Activated CD4-positive, alpha-beta T cell treated with anti-CD3 and anti-CD28 coated beads, Interleukin-2, amount 50 U/mL, for 24 hours (primary cell): ENCODE measurements around the gene PAEP.
"Not testable (repeated sequence)": the region's sequence is repeated elsewhere in the genome, so short reads cannot be mapped to it uniquely, and the experiment has no call there.

ENCODE experiments used
- DNase-seq, 2 donors: peaks; one replicate each; pipeline ENCODE4 v3.0.0-alpha.2; 2020; ENCODE audit warnings: low read depth in 1 of 2, low spot score in 1 of 2

PAEP gene

DNA sequence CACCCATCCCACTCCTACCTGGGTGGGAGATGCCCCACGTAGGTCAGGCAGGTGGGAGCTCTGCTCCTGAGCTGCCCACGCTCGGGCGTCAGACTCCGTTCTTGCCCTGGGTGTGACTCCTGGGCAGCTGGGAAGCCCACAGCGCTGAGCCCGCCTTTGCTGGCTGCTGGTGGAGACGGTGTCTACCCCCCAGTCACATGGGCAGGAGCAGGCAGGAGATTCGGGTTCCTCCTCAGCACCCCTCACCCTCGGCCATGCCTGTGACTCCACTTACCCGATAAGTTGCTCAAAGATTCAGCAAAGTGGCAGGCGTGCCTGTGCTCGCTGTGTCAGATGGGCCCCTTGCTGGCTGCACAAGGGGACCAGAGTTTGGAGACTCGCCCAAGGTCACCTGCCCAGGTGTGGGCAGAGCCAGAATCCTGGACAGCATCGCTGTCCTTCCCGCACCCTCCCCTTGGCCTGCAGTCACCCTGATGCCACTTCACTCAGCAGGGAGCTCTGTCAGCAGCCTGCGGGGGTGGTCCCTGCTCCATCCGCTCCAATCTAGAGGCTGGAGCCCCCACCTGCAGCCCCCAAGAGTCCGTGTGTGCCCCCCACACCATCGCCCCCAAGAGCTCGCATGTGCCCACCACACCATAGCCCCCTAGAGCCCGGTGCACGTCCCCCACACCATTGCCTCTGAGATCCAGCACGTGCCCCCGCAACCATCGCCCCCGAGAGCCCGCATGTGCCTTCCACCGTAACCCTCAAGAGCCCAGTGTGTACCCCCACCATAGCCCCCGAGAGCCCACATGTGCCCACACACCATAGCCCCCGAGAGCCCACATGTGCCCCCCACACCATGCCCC, 36.1 kb upstream of the PAEP start:
- no peak for DNase-seq

DNA sequence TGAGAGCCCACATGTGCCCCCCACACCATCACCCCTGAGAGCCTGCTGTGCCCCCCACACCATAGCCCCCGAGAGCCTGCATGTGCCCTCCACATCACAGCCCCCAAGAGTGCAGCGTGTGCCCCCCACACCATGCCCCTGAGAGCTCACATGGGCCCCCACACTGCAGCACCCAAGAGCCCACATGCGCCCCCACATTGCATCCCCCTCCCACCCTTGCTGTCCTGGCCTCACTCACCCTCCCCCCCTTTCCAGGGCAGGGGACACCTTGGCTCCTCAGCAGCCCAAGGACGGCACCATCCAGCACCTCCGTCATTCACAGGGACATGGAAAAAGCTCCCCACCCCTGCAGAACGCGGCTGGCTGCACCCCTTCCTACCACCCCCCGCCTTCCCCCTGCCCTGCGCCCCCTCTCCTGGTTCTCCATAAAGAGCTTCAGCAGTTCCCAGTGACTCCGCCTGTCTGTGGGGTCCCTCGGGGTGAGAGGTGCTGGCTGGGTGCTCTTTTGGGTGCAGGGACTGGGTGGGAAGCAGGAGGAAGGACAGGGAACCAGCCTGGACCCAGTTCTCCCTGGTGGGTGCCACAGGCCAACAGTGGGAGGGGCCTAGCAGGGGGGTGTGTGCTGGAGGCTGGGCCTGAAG, 35.3 kb upstream of the PAEP start:
- no peak for DNase-seq

- DNase-seq, result no peak
Measured at GRCh38 chr9:135526730-135527571, 34.6 kb upstream of the PAEP start.

GRCh38 chr9:135528842-135529435, 32.6 kb upstream of the PAEP start:
- DNase-seq, result not testable (repeated sequence)

DNA sequence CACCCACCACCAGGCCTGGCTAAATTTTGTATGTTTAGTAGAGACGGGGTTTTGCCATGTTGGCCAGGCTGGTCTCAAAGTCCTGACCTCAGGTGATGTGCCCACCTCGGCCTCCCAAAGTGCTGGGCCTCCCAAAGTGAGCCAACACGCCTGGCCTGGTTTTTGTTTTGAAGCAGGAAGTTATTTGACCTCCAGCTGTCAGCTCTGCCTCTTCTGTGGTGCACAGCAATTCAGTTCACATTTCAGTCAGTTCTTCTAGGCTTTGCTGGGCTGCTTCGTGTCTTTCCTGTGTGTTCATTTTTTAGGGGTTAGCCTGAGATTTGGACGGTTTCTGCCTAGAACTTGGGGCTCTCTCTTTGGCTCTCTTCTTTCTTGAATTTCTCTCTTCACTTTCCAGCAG, 31.4 kb upstream of the PAEP start:
- DNase-seq, result no peak

GRCh38 chr9:135531096-135531495, 30.5 kb upstream of the PAEP start:
- no peak for DNase-seq

GRCh38 chr9:135533113-135533512, 28.4 kb upstream of the PAEP start:
- no peak for DNase-seq

GRCh38 chr9:135533674-135534073, 27.9 kb upstream of the PAEP start:
- DNase-seq, result no peak

DNA sequence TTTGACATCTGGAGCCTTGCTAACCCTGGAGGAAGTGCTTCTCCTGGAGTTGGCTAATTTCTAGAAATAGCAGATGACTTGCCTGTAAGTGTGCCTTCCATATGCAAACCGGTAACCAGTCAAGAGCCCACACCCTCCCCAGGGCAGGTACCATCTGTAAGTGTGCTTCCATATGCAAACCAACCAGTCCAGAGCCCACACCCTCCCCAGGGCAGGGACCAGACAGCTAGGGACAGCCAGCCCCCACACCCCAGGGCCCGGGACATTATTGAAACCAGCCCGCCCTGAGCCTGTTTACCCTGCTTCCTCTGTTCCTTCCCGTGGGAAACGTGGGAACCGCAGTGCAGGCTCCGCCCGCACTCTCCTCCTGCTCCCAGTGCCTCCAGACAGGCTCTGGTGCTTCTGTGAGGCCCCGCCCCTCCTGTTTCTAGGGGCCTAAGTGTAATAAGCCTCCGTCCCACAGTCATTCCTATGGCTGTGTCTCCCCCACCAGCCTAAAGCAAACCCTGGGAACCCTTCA, 27.3 kb upstream of the PAEP start:
- DNase-seq, result not testable (repeated sequence)

GRCh38 chr9:135534826-135535225, 26.7 kb upstream of the PAEP start:
- DNase-seq, result not testable (repeated sequence)

DNA sequence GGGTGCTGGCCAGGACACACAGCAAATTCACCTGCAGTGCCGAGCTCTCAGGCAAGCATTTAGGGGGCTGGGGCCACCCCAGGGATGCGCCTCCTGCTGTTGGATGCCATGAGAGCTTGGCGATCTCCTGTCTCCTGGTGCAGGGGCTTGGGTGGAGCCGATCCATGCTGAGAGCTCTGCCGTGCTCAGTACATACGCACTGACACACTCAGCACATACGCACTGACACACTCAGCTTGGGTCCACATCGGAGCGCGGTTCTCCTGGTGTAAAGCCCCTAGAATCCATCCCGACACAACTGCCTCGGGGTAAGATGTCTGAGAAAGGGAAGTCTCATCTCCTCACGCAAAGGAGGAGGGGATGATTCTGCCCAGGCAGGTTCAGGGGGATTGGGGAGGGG, 25.9 kb upstream of the PAEP start:
- not testable (repeated sequence) for DNase-seq

GRCh38 chr9:135536216-135536615, 25.3 kb upstream of the PAEP start:
- DNase-seq, result no peak

- not testable (repeated sequence) for DNase-seq
Measured at GRCh38 chr9:135543262-135543894, 18.2 kb upstream of the PAEP start.

GRCh38 chr9:135544981-135545635, 16.4 kb upstream of the PAEP start:
- no peak for DNase-seq

GRCh38 chr9:135545646-135546176, 15.8 kb upstream of the PAEP start, which contains the start of gene OBP2A:
Gene OBP2A, plus strand, starts transcription at chr9:135546126. Its CDS starts 55 bp downstream, at chr9:135546181.
- not testable (repeated sequence) for DNase-seq

DNA sequence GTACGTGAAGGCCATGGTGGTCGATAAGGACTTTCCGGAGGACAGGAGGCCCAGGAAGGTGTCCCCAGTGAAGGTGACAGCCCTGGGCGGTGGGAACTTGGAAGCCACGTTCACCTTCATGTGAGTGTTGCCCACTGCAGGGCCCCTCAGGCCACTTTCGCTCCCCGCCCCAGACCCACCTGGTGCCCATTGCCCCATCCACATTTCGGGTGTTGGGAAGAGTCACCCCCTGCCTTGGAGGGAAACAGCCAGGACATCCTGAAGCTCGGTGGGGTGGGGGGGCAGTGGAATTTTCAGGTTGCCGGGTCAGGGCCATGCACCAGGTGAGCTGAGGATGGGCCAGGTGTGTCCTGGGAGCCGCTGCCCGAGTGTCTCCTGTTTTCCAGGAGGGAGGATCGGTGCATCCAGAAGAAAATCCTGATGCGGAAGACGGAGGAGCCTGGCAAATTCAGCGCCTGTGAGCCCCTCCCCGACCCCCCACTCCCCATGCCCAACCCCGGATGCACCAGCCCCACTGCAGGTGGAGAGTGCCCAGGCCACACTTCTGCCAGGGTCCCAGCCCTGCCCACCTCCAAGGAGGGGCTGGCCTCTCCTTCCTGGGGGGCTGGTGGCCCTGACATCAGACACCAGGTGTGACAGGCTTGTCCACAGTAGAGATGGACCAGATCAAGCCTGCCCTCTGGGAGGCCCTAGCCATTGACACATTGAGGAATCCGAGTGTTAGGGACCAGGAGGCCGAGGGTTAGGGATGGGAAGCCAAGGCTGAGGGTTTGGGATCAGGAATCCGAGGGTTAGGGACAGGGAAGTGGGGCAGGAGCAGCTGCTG, 14.6 kb upstream of the PAEP start:
- DNase-seq, result not testable (repeated sequence)

DNA sequence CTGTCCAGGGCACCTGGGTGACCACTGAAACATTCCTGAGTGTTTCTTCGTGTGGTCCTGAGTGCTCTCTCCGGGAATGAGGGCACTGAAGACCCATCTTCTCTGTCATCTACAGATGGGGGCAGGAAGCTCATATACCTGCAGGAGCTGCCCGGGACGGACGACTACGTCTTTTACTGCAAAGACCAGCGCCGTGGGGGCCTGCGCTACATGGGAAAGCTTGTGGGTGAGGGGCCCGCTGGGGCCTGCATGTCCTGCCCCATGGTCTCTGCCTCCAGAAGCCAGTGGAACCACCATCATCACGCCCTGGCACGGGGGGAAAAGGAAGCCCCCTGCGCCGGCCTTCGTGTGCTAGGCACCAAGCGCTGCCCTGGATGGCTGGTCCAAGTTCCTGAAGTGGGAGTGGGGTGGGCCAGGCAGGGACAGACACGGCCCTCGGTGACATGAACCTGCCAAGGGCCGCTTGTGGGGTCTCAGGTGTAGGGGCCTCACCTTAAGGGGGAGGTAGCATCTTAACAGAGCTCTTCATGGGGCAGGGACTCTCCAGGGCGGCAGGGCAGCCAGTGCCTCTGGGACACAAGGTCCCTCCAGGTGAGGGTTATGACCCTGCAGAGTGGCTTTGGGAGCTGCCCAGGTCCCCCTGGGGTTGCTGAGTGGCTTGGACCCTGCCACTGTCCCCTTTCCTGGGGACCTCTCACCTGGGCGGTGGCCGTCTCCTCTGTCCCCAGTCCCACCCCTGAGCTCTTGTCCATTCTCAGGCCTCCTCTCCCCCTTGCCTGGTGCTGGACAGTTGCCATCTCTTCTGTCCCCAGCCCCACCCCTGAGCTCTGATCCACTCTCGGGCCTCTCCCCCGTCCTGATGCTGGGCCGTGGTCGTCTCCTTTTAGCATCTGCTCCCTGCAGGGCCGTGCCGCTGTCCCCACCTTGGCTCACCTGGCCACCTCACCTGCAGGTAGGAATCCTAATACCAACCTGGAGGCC, 13.5 kb upstream of the PAEP start:
- DNase-seq, result no peak
